ENCODE data around the gene GTPBP3.
A peak's percentile ranks its signal among the peaks of the same experiment; 100 is the strongest.

Gene GTPBP3

DNA sequence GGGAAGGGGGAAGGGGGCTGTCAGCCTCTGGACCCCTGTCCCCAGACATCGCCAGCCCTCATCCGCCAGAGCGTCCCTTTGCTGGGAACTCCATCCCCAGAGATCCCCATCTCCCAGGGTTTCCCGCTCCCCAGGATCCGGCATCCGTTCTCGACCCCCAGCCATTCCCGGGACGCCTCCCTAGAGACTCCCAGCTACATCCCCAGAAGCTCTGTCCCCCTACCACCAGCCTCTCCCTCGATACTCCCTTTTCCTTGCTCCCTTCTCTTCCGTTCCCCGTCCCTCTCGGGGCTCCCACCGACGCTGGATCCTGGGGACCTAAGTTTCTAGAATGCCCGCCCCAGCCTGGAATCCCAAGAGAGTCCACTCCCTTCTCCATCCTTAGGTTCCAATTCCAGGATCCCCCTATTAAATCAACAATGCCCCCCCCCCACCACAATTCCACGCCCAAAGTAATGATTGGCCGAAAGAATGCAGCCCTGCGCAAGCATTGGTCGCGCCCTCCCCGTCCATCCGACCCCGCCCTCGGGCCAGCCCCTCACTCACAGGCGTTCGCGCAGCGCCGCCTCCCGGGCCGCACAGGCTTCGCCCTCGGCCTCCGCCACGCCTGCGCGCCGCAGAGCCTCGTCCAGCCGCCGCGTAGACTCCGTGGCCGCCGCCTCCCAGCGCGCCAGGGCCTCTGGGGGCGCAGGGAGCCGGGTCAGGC lies 53.5 kb downstream of the GTPBP3 start:
- peak; percentile 91 for DNase-seq

DNA sequence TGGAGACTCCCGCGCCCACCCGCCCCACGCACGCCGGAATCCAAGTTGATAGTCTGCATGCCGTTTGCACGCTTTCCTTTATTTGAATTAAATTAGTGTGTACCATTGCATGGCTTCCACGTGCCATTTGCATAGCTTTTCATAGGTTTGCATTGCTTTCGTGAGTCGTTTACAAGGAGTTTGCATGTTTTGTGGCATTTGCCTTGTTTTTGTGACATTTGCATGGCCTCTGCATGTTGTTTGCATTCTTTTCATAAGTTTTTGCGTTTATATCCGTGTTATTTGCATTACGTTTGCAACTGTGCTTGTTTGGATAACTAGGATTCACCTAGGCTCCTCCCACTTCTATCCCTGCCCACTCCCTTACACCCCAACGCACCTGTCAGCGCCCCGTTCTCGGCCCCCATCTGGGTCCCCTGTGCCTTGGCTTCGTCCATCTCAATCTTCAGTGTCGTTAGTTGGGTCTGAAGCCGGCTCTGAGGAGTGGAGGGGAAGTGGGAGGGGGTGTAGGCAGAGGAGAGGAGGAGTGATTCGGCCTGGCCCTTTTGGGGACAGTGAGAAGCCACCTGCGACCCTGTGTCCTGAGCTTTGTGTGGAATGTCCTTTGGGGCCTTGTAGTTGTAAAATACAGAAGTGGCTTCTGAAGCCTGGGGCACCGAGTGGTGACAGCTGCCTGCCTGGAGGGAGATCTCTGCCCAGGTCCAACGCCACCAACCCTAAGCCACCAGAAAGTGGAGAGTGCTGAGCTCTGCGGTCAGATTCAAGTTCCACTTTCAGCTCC lies 54.2 kb downstream of the GTPBP3 start:
- DNase-seq, result no peak

All from stimulated activated CD4-positive, alpha-beta T cell treated with anti-CD3 and anti-CD28 coated beads, Interleukin-1b, Interleukin-23, amount 100 ng/mL, for 48 hours (primary cell).